ENCODE results near the gene CUL2.

CUL2 gene

DNA sequence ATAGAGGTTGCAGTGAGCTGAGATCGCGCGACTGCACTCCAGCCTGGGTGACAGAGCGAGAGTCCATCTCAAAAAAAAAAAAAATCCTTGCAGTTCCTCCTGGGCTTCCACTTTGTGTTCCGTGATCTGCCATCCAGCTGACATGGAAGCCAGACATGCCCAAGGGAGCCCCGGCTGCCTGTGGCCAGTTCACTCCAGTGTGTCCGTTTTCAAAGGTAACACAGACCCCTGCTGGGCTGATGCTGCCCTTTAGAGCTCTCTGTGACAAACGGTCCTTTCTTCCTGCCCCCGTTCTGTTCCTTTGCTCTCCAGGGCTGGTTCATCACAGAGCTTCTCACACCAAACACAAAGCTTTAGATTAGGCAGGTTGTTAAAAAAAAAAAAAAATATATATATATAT lies 130.8 kb downstream of the CUL2 start:
- no peak for TF ChIP-seq GATA2 (IDR thresholded peaks at IDR 0.05; ENCODE audit: low read depth, low read length)
- TF ChIP-seq GATA3 (IDR thresholded peaks at IDR 0.05; ENCODE audit: low read depth, low read length), result no peak

Measured in SH-SY5Y (cell line).